ENCODE data around the gene PLEKHM2. TPM values are rescaled to one million over a fixed set of nuclear protein-coding genes. Genes with fewer than 3 reads are reported as not detected.

Gene PLEKHM2
- total RNA-seq, 1 experiment from 2014 or later: 49.7 TPM

- ATAC-seq: no peak
- Mint-ChIP-seq H3K9me3 (no peaks in the 10 kb centered on the region), H3K27me3 (ENCODE audit: low read depth) (no peaks in the 10 kb centered on the region), H3K4me1 (peaks cover 8% of the 10 kb centered on the region), H3K36me3 (no peaks in the 10 kb centered on the region), H3K4me3 (no peak overlapping the region), H3K27ac (no peak overlapping the region)
- no peak for DNase-seq (ENCODE audit: low spot score)
- CTCF ChIA-PET: interaction anchor here (1.4 to 4.3 kb wide), 3 partner anchors 11 to 29 kb away, joined by 5 to 51 read pairs (median 6); no protein-coding TSS in a partner anchor
- POLR2A ChIA-PET: interaction anchor here (0.6 kb wide), 1 partner anchor 144 kb away, joined by 4 read pairs; no protein-coding TSS in a partner anchor
- TF ChIP-seq ZNF671 (CRISPR knock-in tag; IDR thresholded peaks at IDR 0.05) (no peak), CDX4 (CRISPR knock-in tag; IDR thresholded peaks at IDR 0.05; ENCODE audit: borderline replicate concordance) (no peak), FOXJ3 (CRISPR knock-in tag; IDR thresholded peaks at IDR 0.05; ENCODE audit: borderline replicate concordance) (no peak), EMX1 (CRISPR knock-in tag; IDR thresholded peaks at IDR 0.05) (no peak), ZNF416 (CRISPR knock-in tag; IDR thresholded peaks at IDR 0.05) (no peak), IRF2 (CRISPR knock-in tag; IDR thresholded peaks at IDR 0.05; ENCODE audit: borderline replicate concordance, low read depth) (no peak), TCF7 (CRISPR knock-in tag; IDR thresholded peaks at IDR 0.05; ENCODE audit: low read depth) (no peak), GTF2I (CRISPR knock-in tag; conservative IDR thresholded peaks at IDR 0.05) (no peak), TEAD4 (CRISPR knock-in tag; IDR thresholded peaks at IDR 0.05) (no peak), CBFB (CRISPR knock-in tag; IDR thresholded peaks at IDR 0.05; ENCODE audit: low read depth) (no peak), ARID4B (CRISPR knock-in tag; IDR thresholded peaks at IDR 0.05; ENCODE audit: borderline replicate concordance) (no peak), NFE2L1 (CRISPR knock-in tag; IDR thresholded peaks at IDR 0.05) (no peak), ZBTB43 (CRISPR knock-in tag; IDR thresholded peaks at IDR 0.05) (no peak)
- TF ChIP-seq, protein P1, sequence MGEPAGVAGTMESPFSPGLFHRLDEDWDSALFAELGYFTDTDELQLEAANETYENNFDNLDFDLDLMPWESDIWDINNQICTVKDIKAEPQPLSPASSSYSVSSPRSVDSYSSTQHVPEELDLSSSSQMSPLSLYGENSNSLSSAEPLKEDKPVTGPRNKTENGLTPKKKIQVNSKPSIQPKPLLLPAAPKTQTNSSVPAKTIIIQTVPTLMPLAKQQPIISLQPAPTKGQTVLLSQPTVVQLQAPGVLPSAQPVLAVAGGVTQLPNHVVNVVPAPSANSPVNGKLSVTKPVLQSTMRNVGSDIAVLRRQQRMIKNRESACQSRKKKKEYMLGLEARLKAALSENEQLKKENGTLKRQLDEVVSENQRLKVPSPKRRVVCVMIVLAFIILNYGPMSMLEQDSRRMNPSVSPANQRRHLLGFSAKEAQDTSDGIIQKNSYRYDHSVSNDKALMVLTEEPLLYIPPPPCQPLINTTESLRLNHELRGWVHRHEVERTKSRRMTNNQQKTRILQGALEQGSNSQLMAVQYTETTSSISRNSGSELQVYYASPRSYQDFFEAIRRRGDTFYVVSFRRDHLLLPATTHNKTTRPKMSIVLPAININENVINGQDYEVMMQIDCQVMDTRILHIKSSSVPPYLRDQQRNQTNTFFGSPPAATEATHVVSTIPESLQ (CRISPR knock-in tag; IDR thresholded peaks at IDR 0.05): no peak
- TF ChIP-seq, protein P2, sequence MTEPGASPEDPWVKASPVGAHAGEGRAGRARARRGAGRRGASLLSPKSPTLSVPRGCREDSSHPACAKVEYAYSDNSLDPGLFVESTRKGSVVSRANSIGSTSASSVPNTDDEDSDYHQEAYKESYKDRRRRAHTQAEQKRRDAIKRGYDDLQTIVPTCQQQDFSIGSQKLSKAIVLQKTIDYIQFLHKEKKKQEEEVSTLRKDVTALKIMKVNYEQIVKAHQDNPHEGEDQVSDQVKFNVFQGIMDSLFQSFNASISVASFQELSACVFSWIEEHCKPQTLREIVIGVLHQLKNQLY (CRISPR knock-in tag; IDR thresholded peaks at IDR 0.05): no peak
- TF ChIP-seq, protein P3, sequence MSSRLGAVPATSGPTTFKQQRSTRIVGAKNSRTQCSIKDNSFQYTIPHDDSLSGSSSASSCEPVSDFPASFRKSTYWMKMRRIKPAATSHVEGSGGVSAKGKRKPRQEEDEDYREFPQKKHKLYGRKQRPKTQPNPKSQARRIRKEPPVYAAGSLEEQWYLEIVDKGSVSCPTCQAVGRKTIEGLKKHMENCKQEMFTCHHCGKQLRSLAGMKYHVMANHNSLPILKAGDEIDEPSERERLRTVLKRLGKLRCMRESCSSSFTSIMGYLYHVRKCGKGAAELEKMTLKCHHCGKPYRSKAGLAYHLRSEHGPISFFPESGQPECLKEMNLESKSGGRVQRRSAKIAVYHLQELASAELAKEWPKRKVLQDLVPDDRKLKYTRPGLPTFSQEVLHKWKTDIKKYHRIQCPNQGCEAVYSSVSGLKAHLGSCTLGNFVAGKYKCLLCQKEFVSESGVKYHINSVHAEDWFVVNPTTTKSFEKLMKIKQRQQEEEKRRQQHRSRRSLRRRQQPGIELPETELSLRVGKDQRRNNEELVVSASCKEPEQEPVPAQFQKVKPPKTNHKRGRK (CRISPR knock-in tag; IDR thresholded peaks at IDR 0.05; ENCODE audit: borderline replicate concordance): no peak
- TF ChIP-seq, protein P4, sequence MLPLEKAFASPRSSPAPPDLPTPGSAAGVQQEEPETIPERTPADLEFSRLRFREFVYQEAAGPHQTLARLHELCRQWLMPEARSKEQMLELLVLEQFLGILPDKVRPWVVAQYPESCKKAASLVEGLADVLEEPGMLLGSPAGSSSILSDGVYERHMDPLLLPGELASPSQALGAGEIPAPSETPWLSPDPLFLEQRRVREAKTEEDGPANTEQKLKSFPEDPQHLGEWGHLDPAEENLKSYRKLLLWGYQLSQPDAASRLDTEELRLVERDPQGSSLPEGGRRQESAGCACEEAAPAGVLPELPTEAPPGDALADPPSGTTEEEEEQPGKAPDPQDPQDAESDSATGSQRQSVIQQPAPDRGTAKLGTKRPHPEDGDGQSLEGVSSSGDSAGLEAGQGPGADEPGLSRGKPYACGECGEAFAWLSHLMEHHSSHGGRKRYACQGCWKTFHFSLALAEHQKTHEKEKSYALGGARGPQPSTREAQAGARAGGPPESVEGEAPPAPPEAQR (CRISPR knock-in tag; IDR thresholded peaks at IDR 0.05): no peak
- TF ChIP-seq, protein P5, sequence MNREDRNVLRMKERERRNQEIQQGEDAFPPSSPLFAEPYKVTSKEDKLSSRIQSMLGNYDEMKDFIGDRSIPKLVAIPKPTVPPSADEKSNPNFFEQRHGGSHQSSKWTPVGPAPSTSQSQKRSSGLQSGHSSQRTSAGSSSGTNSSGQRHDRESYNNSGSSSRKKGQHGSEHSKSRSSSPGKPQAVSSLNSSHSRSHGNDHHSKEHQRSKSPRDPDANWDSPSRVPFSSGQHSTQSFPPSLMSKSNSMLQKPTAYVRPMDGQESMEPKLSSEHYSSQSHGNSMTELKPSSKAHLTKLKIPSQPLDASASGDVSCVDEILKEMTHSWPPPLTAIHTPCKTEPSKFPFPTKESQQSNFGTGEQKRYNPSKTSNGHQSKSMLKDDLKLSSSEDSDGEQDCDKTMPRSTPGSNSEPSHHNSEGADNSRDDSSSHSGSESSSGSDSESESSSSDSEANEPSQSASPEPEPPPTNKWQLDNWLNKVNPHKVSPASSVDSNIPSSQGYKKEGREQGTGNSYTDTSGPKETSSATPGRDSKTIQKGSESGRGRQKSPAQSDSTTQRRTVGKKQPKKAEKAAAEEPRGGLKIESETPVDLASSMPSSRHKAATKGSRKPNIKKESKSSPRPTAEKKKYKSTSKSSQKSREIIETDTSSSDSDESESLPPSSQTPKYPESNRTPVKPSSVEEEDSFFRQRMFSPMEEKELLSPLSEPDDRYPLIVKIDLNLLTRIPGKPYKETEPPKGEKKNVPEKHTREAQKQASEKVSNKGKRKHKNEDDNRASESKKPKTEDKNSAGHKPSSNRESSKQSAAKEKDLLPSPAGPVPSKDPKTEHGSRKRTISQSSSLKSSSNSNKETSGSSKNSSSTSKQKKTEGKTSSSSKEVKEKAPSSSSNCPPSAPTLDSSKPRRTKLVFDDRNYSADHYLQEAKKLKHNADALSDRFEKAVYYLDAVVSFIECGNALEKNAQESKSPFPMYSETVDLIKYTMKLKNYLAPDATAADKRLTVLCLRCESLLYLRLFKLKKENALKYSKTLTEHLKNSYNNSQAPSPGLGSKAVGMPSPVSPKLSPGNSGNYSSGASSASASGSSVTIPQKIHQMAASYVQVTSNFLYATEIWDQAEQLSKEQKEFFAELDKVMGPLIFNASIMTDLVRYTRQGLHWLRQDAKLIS (CRISPR knock-in tag; IDR thresholded peaks at IDR 0.05; ENCODE audit: borderline replicate concordance): no peak
These were observed 54.4 kb downstream of the PLEKHM2 start for GRCh38 chr1:15738416-15739113.

Measured in WTC11 (cell line).